Neuron (in vitro differentiated cells): Measurements from ENCODE around the gene HS3ST6.
"Not testable (repeated sequence)": the region's sequence is repeated elsewhere in the genome, so short reads cannot be mapped to it uniquely, and the experiment has no call there.

ENCODE experiments used
- H2AFZ ChIP-seq: one replicate; pipeline ENCODE4 v1.6.1; 2013; ENCODE audit warnings: low read depth, mild to moderate bottlenecking, inconsistent platforms, low read length, moderate library complexity
- H3K27me3 ChIP-seq: one replicate; pipeline ENCODE4 v1.6.1; 2013; ENCODE audit warnings: low read length; ENCODE audit not compliant: insufficient read depth
- H3K36me3 ChIP-seq: one replicate; pipeline ENCODE4 v1.6.1; 2013; ENCODE audit warnings: low read length; ENCODE audit not compliant: insufficient read depth
- H3K4me1 ChIP-seq: one replicate; pipeline ENCODE4 v1.6.1; 2013; ENCODE audit warnings: low read length; ENCODE audit not compliant: insufficient read depth
- H3K4me3 ChIP-seq: 2 replicates; pipeline ENCODE4 v1.5.1; 2013; ENCODE audit warnings: mild to moderate bottlenecking, low read length, moderate library complexity
- H3K9me3 ChIP-seq: one replicate; pipeline ENCODE4 v1.6.1; 2013; ENCODE audit warnings: low read length

The HS3ST6 gene

DNA sequence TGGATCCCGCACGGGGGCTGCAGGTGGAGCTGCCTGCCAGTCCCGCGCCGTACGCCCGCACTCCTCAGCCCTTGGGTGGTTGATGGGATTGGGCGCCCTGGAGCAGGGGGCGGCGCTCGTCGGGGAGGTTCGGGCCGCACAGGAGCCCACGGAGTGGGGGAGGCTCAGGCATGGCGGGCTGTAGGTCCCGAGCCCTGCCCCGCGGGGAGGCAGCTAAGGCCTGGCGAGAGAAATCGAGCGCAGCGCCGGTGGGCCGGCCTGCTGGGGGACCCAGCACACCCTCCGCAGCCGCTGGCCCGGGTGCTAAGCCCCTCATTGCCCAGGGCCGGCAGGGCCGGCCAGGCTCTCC, 39.9 kb upstream of the HS3ST6 start:
- H3K9me3 ChIP-seq, H3K4me3 ChIP-seq, H2AFZ ChIP-seq, H3K27me3 ChIP-seq: not testable (repeated sequence)
- Histone ChIP-seq H3K36me3 (peaks cover 19% of the 10 kb centered on the region), H3K4me1 (peaks cover 13% of the 10 kb centered on the region)

DNA sequence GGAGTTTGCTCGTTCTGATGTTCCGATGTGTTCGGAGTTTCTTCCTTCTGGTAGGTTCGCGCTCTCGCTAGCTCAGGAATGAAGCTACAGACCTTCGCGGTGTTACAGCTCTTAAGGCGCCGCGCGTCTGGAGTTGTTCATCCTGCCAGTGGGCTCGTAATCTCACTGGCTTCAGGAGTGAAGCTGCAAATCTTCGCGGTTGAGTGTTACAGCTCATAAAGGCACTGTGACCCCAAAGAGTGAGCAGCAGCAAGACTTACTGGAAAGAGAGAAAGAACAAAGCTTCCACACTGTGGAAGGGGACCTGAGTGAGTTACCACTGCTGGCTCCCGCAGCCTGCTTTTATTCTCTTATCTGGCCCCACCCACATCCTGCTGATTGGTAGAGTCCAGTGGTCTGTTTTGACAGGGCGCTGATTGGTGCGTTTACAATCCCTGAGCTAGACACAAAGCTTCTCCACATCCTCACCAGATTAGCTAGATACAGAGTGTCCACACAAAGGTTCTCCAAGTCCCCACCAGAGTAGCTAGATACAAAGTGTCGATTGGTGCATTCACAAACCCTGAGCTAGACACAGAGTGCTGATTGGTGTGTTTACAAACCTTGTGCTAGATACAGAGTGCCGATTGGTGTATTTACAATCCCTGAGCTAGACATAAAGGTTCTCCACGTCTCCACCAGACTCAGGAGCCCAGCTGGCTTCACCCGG, 39.4 kb upstream of the HS3ST6 start:
- H3K9me3 ChIP-seq, H3K27me3 ChIP-seq, H2AFZ ChIP-seq, H3K4me3 ChIP-seq: not testable (repeated sequence)
- Histone ChIP-seq H3K4me1 (peaks cover 13% of the 10 kb centered on the region), H3K36me3 (peaks cover 14% of the 10 kb centered on the region)

DNA sequence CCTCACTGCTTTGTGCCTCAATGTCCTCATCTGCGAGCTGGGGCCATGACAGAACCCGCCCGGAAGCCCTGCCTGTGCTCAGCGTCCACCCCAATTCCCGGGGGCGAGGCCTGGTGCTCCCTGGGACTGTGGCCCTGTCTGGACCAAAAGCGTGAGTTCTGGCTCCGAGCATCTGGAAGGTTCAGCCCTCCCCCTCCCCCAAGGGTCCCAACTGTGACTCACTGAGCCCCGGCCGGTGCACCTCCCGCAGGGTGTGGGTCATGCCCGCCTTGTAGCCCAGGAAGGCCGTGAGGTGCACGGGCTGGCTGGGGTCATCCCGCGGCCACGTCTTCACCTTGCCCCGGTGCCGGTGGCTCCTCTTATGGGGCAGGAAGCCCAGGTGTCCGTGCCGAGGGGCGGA, 35.5 kb upstream of the HS3ST6 start:
- Histone ChIP-seq H3K9me3 (no peaks in the 10 kb centered on the region), H2AFZ (no peak overlapping the region), H3K4me3 (no peak overlapping the region), H3K36me3 (no peaks in the 10 kb centered on the region), H3K27me3 (no peaks in the 10 kb centered on the region), H3K4me1 (no peaks in the 10 kb centered on the region)

DNA sequence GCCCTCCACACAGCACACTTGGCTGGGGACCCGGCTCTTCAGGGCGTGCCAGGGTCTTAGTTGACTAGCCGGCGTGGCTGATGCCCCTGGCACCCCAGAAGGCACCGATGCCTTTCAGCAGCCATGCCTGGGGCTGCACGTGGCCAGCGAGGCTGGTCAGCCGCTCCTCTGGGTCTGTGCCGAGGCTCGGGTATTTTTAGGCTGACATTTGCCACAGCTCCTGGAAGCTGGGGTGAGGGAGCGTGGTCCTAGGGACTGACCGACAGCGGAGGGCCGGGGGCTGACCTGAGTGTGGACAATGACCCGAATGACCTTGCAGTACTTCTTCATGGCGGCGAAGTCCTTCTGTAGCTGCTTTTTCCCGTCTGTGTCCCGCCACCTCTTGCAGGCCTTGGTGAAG, 32.3 kb upstream of the HS3ST6 start:
- no peak overlapping the region for H3K4me3 ChIP-seq
- no peaks in the 10 kb centered on the region for H3K36me3 ChIP-seq
- no peaks in the 10 kb centered on the region for H3K9me3 ChIP-seq
- no peaks in the 10 kb centered on the region for H3K4me1 ChIP-seq
- no peak overlapping the region for H2AFZ ChIP-seq
- H3K27me3 ChIP-seq = no peaks in the 10 kb centered on the region

DNA sequence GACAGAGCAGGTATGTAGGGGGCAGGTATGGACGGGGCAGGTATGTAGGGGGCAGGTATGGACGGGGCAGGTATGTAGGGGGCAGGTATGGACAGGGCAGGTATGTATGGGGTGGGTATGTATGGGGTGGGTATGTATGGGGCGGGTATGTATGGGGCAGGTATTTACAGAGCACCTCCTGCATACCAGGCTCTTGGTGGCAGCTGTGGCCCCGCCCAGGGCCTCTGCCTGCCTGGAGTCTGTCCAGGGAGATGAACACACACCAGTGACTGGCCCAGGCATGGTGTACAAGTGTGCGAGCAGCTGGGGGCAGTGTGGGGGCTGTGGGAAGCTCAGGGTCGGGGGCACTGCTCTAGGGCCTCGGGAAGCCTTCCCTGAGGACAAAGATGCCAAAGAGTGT, 31.8 kb upstream of the HS3ST6 start:
- Histone ChIP-seq H3K4me1 (no peaks in the 10 kb centered on the region), H3K9me3 (no peaks in the 10 kb centered on the region), H3K4me3 (no peak overlapping the region), H3K27me3 (no peaks in the 10 kb centered on the region), H3K36me3 (no peaks in the 10 kb centered on the region), H2AFZ (no peak overlapping the region)

DNA sequence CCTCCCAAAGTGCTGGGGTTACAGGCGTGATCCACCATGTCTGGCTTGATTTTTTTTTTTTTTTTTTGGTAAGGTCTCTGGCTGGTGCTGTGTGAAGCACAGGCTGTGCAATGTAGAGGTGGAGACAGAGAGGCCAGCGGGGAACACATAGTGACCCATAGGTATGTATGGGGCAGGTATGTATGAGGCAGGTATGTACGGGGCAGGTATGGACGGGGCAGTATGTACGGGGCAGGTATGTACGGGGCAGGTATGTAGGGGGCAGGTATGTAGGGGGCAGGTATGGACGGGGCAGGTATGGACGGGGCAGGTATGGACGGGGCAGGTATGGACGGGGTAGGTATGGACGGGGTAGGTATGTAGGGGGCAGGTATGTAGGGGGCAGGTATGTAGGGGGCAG, 31.3 kb upstream of the HS3ST6 start:
- Histone ChIP-seq H3K27me3 (no peaks in the 10 kb centered on the region), H2AFZ (no peak overlapping the region), H3K4me1 (no peaks in the 10 kb centered on the region), H3K9me3 (no peaks in the 10 kb centered on the region), H3K4me3 (no peak overlapping the region), H3K36me3 (no peaks in the 10 kb centered on the region)

DNA sequence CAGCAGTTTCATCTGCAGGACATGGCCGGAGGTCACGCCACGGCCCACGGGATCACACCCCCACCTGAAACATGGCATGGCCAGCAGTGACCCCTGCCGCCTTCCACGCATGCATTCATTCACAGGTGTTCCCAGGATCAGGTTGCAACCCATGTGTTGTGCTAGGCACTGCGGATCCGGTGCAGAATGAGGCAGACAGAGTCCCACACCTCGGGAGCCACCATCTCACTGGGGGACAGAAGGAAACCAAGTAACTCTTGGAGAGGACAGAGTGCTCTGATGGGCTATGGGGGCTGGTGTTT, 29.1 kb upstream of the HS3ST6 start:
- Histone ChIP-seq H3K4me3 (no peak overlapping the region), H3K9me3 (no peaks in the 10 kb centered on the region), H3K36me3 (no peaks in the 10 kb centered on the region), H3K27me3 (no peaks in the 10 kb centered on the region), H2AFZ (no peak overlapping the region), H3K4me1 (peaks cover 2% of the 10 kb centered on the region)

DNA sequence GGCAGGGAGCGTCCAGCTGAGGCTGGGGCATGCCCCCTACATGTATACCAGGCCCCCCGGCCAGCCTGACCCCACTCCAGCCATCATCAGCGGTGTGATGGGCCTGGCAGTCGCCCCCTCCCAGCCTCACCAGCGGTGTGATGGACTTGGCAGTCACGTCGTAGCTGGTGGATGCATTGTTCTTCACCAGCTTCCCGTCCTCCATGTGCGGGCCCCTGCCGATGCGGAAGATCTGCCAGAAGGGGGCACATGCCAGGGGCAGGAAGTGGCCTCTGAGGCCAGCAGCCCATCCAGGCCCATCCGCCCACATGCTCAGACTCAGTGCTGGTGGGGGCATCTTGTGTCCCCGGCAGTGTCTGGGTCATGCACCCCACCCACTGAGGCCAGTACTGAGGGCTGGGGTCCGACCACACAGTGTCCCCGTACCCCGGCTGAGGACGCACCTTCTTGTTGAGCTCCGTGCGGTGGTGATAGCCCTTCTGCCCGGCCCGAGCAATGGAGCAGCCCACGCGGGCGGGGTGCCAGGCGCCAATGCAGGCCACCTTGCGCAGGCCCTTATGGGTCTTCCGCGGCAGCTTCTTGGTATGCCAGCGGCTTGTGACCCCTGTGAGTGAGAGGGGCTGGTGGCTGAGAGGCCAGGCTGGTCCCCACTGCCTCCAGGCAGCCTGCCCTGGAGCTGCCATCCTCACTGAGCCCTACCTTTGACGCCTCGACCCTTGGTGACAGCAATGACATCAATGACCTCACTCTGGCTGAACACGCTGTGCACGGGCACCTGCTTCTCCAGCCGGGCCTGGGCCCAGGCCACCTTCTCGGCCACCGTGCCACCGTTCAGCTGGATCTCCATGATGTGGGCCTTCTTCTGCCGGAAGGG, 28.5 kb upstream of the HS3ST6 start:
- no peaks in the 10 kb centered on the region for H3K27me3 ChIP-seq
- H3K36me3 ChIP-seq = no peaks in the 10 kb centered on the region
- H2AFZ ChIP-seq = no peak overlapping the region
- H3K4me1 ChIP-seq = peaks cover 7% of the 10 kb centered on the region
- H3K4me3 ChIP-seq = no peak overlapping the region
- H3K9me3 ChIP-seq = no peaks in the 10 kb centered on the region

DNA sequence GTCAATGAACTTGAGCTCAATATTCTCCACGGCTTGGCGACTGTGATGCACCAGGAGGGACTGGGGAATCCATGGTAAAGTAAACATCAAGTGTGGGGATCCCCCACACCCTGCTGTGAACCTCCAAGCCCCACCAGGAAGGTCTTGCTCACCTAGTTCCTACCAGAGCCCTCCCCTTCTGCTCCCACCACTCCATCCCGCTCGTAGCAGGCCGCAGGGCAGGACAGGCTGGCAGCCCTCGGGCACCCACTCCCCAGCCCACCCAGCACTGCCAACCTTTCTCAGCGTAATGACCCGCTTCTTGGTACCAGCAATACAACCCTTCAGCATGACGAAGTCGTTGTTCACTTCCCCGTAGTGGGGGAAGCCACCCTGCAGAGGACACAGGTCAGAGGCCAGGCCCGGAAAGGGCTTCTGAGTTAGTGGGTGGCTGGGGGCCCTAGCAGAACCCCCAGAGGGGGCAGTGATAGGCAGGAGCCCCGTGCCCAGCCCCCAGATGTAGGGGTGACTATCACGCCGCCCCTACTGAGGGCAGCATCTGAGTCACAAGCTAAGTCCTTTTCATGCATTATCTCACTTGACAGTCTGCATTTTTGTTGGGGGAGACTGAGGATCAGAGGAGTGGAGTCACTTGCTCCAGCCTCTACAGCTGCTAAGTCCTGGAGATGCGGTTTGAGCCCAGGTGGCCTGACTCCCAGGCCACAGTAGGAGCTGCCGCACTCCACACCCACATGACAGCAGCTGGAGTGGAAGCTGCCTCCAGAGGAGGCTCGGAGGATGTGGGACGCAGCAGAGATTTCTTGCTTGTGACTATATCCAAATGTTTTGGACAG, 27.6 kb upstream of the HS3ST6 start:
- H3K4me1 ChIP-seq = peaks cover 8% of the 10 kb centered on the region
- no peak overlapping the region for H2AFZ ChIP-seq
- no peaks in the 10 kb centered on the region for H3K27me3 ChIP-seq
- no peaks in the 10 kb centered on the region for H3K9me3 ChIP-seq
- no peaks in the 10 kb centered on the region for H3K36me3 ChIP-seq
- no peak overlapping the region for H3K4me3 ChIP-seq

DNA sequence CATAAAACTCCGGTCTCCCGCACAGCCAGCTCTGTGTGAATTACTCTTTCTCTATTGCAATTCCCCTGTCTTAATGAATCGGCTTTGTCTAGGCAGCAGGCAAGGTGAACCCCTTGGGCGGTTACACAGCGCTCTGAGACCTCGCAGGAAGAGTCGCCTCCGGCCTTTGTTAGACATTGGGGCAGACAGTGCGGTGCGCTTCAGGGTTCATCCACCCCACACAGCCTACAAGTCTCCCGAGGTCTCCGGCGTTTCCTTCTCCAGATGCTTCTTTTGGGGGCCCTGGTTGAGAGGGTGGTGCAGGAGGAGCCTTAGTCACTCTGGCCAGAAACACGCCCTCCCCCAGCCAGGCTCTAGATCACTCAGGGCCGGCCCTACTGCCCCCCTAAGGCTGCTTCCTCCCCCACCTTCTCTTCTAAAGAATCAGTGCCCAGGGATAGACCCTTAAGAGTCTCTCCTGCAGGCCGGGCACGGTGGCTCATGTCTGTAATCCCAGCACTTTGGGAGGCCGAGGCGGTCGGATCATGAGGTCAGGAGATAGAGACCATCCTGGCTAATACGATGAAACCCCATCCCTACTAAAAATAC, 26.5 kb upstream of the HS3ST6 start:
- Histone ChIP-seq H3K27me3 (no peaks in the 10 kb centered on the region), H3K4me3 (no peak overlapping the region), H2AFZ (no peak overlapping the region), H3K36me3 (peaks cover 5% of the 10 kb centered on the region), H3K4me1 (peaks cover 8% of the 10 kb centered on the region), H3K9me3 (no peaks in the 10 kb centered on the region)

DNA sequence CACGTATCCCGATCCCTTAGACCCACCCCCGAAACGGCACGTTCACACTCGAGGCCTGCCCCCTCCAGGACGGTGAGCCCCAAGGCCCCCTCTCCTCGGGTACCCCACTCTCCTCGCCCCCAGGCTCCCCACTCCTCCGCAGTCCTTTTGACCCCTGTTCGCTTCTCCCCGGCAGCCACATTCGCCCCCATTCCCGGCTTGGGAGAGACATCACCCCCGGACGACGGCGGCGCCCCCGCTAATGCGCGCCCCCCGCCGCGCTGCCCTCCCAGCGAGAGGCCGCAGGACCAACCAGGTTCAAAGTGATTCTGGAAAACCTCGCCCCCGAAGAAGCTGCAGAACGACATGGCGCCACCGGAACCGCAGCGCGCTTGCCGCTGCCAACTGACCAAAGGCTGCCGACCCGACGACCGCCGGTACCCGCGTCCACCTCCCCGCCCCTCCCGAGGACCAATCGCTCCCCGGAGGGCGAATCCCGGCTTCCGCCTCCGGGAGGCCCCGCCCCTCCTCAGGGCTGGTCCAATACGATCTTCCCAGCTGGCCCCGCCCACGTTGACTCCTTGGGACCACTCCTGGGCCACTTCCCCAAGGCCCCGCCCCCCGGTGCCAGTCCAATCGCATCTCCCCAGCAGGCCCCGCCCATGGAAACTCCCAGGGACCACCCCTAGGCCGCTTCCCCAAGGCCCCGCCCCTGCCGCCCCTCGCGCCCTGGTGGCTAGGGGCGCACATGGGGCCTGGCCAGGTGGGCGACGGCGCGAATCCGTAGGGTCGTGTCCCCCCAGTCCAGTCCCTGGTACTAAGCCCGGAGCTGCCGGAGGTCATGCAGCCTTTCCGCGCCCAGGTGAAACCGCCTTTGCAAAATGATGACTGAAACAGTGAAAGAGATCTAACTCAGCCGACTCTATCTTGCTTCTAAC, 24.9 kb upstream of the HS3ST6 start, which contains the start of gene MSRB1:
Gene MSRB1 (minus strand): TSS at position 390 of the 917 bp plus-strand sequence. CDS start 43 bp downstream, at position 347.
- Histone ChIP-seq H3K4me1 (peaks cover 8% of the 10 kb centered on the region), H2AFZ (peak within 1 kb of the TSS; percentile 44), H3K9me3 (no peaks in the 10 kb centered on the region), H3K36me3 (peaks cover 19% of the 10 kb centered on the region), H3K27me3 (no peaks in the 10 kb centered on the region), H3K4me3 (peak within 1 kb of the TSS; percentile 83)
